ENCODE results near the gene PDZD2. TPM values are rescaled to one million over a fixed set of nuclear protein-coding genes. Genes with fewer than 3 reads are reported as not detected.

PDZD2 gene
- total and polyA plus RNA-seq, 2 experiments from 2014 or later = 1.7 to 4.0 TPM

DNA sequence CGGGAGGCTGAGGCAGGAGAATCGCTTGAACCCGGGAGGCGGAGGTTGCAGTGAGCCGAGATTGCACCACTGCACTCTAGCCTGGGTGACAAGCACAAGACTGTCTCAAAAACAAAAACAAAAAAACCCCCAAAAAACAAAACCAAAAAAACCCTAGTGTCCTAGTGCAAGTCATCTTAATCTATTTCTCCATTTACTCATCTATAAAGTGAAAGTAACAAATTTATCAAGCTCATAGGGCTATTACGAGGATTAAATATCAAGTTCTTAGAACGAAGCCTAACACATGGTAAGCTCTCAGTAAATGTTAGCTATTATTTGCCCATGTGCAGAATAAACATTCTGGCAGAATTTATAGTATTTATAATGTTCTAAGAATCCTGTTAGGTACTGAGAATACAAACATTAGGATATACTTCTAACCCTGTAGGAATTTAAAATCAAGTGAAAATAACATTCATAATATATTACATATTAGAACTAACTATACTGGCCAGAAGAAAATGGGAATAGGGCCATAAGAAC is 490.2 kb downstream of the PDZD2 start:
- Histone ChIP-seq H3K79me2 (peaks cover 97% of the 10 kb centered on the region), H3K27ac (no peak overlapping the region), H3K36me3 (replicated peaks; ENCODE audit: insufficient read depth, low read depth) (no peaks in the 10 kb centered on the region), H3K4me2 (no peak overlapping the region), H3K9me2 (replicated peaks; ENCODE audit: insufficient read depth) (no peaks in the 10 kb centered on the region), H3K9me3 (ENCODE audit: low read depth) (no peaks in the 10 kb centered on the region), H2AFZ (no peak overlapping the region), H3K4me1 (ENCODE audit: insufficient read depth) (no peaks in the 10 kb centered on the region), H4K20me1 (ENCODE audit: insufficient read depth, poor library complexity, severe bottlenecking) (peaks cover 57% of the 10 kb centered on the region), H3K4me3 (no peak overlapping the region), H3K27me3 (no peaks in the 10 kb centered on the region)
- 83% methylated on average over 7 of the region's 7 CpGs for WGBS (ENCODE audit: low lambda C conversion rate, missing lambda C conversion rate)
- TF ChIP-seq EZH2 (IDR thresholded peaks at IDR 0.05; ENCODE audit: borderline replicate concordance) = no peak
- TF ChIP-seq, protein P1, sequence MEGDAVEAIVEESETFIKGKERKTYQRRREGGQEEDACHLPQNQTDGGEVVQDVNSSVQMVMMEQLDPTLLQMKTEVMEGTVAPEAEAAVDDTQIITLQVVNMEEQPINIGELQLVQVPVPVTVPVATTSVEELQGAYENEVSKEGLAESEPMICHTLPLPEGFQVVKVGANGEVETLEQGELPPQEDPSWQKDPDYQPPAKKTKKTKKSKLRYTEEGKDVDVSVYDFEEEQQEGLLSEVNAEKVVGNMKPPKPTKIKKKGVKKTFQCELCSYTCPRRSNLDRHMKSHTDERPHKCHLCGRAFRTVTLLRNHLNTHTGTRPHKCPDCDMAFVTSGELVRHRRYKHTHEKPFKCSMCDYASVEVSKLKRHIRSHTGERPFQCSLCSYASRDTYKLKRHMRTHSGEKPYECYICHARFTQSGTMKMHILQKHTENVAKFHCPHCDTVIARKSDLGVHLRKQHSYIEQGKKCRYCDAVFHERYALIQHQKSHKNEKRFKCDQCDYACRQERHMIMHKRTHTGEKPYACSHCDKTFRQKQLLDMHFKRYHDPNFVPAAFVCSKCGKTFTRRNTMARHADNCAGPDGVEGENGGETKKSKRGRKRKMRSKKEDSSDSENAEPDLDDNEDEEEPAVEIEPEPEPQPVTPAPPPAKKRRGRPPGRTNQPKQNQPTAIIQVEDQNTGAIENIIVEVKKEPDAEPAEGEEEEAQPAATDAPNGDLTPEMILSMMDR (IDR thresholded peaks at IDR 0.05; ENCODE audit: poor library complexity) = no peak
- no peak for TF ChIP-seq EZH2phosphoT487 (IDR thresholded peaks at IDR 0.05; ENCODE audit: low read depth, severe bottlenecking, unreplicated experiment)
- no peak for DNase-seq (ENCODE audit: low spot score)

GRCh38 chr5:32130865-32131264 is 491.9 kb downstream of the PDZD2 start:
- Histone ChIP-seq H3K27me3 (no peaks in the 10 kb centered on the region), H3K79me2 (peaks cover 97% of the 10 kb centered on the region), H3K4me1 (ENCODE audit: insufficient read depth) (no peaks in the 10 kb centered on the region), H3K4me2 (no peak overlapping the region), H3K9me3 (ENCODE audit: low read depth) (no peaks in the 10 kb centered on the region), H3K27ac (no peak overlapping the region), H3K36me3 (replicated peaks; ENCODE audit: insufficient read depth, low read depth) (no peaks in the 10 kb centered on the region), H4K20me1 (ENCODE audit: insufficient read depth, poor library complexity, severe bottlenecking) (peaks cover 59% of the 10 kb centered on the region), H3K9me2 (replicated peaks; ENCODE audit: insufficient read depth) (no peaks in the 10 kb centered on the region), H2AFZ (no peak overlapping the region), H3K4me3 (no peak overlapping the region)
- WGBS (ENCODE audit: low lambda C conversion rate, missing lambda C conversion rate) = 85% methylated on average over 3 of the region's 3 CpGs
- DNase-seq (ENCODE audit: low spot score) = no peak
- TF ChIP-seq EZH2 (IDR thresholded peaks at IDR 0.05; ENCODE audit: borderline replicate concordance) = no peak
- TF ChIP-seq, protein P1 (IDR thresholded peaks at IDR 0.05; ENCODE audit: poor library complexity) = no peak
- no peak for TF ChIP-seq EZH2phosphoT487 (IDR thresholded peaks at IDR 0.05; ENCODE audit: low read depth, severe bottlenecking, unreplicated experiment)

DNA sequence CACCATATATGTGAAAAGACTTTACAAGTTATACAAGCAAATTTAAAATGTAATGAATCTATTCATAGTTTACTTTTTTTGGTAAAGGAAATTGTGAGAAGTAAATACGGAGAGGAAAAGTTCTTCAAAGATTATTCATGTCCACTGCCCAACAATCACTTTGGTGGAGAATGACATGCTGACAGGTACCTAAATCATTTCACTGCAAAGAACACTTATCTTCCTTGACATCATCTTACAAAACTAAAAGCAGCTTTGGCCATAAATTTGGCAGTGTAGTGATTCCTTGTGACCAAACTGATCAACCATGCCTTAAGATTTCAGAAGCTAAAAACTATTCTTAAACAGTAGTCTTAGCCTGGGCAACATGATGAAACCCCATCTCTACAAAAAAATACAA is 492.7 kb downstream of the PDZD2 start:
- WGBS (ENCODE audit: low lambda C conversion rate, missing lambda C conversion rate) = 97% methylated on average over 1 of the region's 1 CpG
- Histone ChIP-seq H4K20me1 (ENCODE audit: insufficient read depth, poor library complexity, severe bottlenecking) (peaks cover 57% of the 10 kb centered on the region), H3K4me2 (no peak overlapping the region), H3K27me3 (no peaks in the 10 kb centered on the region), H3K9me3 (ENCODE audit: low read depth) (no peaks in the 10 kb centered on the region), H3K79me2 (peaks cover 95% of the 10 kb centered on the region), H3K9me2 (replicated peaks; ENCODE audit: insufficient read depth) (no peaks in the 10 kb centered on the region), H3K4me3 (no peak overlapping the region), H3K36me3 (replicated peaks; ENCODE audit: insufficient read depth, low read depth) (no peaks in the 10 kb centered on the region), H3K27ac (no peak overlapping the region), H3K4me1 (ENCODE audit: insufficient read depth) (no peaks in the 10 kb centered on the region), H2AFZ (no peak overlapping the region)
- DNase-seq (ENCODE audit: low spot score) = no peak
- TF ChIP-seq, protein P1 (IDR thresholded peaks at IDR 0.05; ENCODE audit: poor library complexity) = no peak
- TF ChIP-seq EZH2 (IDR thresholded peaks at IDR 0.05; ENCODE audit: borderline replicate concordance) = no peak
- TF ChIP-seq EZH2phosphoT487 (IDR thresholded peaks at IDR 0.05; ENCODE audit: low read depth, severe bottlenecking, unreplicated experiment) = no peak

DNA sequence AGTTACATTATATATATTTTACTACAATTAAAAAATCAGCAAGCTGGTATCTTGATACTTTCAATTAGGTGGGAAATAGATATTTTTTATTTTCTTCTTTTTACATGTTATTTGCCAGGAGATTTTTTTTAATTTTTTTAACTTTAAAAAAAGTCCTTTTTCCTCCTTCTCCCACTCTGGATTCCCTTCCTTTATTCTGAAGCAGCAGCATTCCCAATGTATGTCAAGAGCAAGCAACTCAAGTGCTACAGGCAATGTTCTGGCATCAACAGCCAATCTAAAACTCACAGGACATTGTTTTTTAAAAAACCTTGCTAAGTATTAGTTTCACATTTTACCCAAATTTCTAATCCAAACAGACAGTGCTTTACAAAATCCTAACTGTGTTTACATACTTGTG is 493.8 kb downstream of the PDZD2 start:
- no peak for TF ChIP-seq EZH2phosphoT487 (IDR thresholded peaks at IDR 0.05; ENCODE audit: low read depth, severe bottlenecking, unreplicated experiment)
- TF ChIP-seq, protein P1 (IDR thresholded peaks at IDR 0.05; ENCODE audit: poor library complexity) = no peak
- TF ChIP-seq EZH2 (IDR thresholded peaks at IDR 0.05; ENCODE audit: borderline replicate concordance) = no peak
- H3K27ac ChIP-seq = no peak overlapping the region
- peaks cover 95% of the 10 kb centered on the region for H3K79me2 ChIP-seq
- H4K20me1 ChIP-seq (ENCODE audit: insufficient read depth, poor library complexity, severe bottlenecking) = peaks cover 56% of the 10 kb centered on the region
- H3K4me1 ChIP-seq (ENCODE audit: insufficient read depth) = no peaks in the 10 kb centered on the region
- no peaks in the 10 kb centered on the region for H3K36me3 ChIP-seq (replicated peaks; ENCODE audit: insufficient read depth, low read depth)
- H3K27me3 ChIP-seq = no peaks in the 10 kb centered on the region
- H3K4me2 ChIP-seq = no peak overlapping the region
- DNase-seq (ENCODE audit: low spot score) = no peak
- no peak overlapping the region for H2AFZ ChIP-seq
- H3K9me2 ChIP-seq (replicated peaks; ENCODE audit: insufficient read depth) = no peaks in the 10 kb centered on the region
- H3K9me3 ChIP-seq (ENCODE audit: low read depth) = no peaks in the 10 kb centered on the region
- no peak overlapping the region for H3K4me3 ChIP-seq

All from hepatocyte (in vitro differentiated cells).